HG03064 (cell line): ENCODE data around the gene WNT5A.

Experiments used
- ATAC-seq: cut with Tn5 transposase; IDR thresholded peaks from one replicate; pipeline ENCODE4 v1.9.1; 2021; ENCODE audit warnings: low read depth; ENCODE audit not compliant: unreplicated experiment

The WNT5A gene

GRCh38 chr3:55486857-55487380 is at the start of gene WNT5A:
Gene WNT5A, minus strand, starts transcription at chr3:55487306. Its CDS starts 321 bp downstream, at chr3:55486985.
- no peak for ATAC-seq

GRCh38 chr3:55534876-55535275 is 47.8 kb upstream of the WNT5A start:
- no peak for ATAC-seq

DNA sequence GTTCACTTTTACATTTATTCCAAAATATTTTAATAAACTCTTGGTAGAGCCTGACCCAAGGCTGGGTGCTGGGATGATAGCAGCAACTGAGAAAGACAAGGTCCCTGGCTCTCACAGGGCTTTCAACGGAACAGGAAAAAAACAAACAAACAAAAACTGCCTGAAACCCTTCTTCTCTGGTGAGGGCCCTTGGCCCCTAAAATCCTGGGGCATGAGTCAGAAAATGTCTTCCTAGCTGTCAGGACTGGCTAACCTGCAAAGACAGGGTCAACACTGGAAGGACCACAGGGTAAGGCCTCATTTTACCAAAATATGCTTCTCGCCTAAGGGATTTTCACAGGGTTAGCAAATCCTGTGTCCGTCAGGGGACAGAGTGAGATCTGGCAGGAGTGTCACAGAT is 45.7 kb upstream of the WNT5A start:
- no peak for ATAC-seq

DNA sequence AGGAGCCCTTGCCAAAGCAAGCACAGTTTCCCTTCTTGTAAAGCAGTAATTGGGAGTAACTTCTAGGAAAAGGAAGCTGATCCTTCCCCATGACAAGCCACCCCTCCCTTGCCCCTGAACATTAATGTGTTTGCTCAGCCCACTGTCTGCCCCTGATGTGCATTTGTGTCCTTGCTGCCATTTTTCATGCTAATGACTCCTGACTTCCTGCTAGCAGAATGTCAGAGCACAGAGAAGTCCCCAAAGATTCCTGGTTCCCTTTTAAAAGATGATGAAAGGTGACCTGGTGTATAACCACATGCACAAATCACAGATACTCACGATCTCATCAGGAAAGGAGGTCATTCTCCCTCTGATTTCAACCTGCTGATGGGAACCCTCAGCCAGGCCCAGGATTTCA is 44.2 kb upstream of the WNT5A start:
- no peak for ATAC-seq

- ATAC-seq: no peak
Measured at GRCh38 chr3:55527361-55527760, 40.3 kb upstream of the WNT5A start.

GRCh38 chr3:55526332-55527030 is 39.4 kb upstream of the WNT5A start:
- no peak for ATAC-seq

- ATAC-seq: no peak
Measured at GRCh38 chr3:55525436-55525835, 38.3 kb upstream of the WNT5A start.

GRCh38 chr3:55524565-55525244 is 37.6 kb upstream of the WNT5A start:
- ATAC-seq: no peak

DNA sequence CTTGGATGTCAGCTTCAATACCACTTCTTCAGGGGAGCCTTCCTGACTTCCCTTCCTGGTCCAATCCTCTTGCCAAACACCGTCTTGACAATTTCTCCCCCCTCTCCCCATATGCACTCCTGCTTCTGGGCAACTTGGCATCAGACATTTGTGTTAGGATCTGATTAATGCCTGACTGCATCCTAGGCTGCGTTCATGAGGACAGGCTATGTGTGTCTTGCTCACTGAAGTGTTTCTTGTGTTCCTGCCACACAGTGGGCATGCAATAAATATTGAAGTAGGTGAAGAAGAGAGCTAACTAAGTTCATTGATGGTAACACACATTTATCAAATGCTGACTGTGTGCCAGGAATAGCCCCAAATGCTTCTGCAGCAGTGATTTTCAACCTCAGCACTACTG is 36.4 kb upstream of the WNT5A start:
- no peak for ATAC-seq

DNA sequence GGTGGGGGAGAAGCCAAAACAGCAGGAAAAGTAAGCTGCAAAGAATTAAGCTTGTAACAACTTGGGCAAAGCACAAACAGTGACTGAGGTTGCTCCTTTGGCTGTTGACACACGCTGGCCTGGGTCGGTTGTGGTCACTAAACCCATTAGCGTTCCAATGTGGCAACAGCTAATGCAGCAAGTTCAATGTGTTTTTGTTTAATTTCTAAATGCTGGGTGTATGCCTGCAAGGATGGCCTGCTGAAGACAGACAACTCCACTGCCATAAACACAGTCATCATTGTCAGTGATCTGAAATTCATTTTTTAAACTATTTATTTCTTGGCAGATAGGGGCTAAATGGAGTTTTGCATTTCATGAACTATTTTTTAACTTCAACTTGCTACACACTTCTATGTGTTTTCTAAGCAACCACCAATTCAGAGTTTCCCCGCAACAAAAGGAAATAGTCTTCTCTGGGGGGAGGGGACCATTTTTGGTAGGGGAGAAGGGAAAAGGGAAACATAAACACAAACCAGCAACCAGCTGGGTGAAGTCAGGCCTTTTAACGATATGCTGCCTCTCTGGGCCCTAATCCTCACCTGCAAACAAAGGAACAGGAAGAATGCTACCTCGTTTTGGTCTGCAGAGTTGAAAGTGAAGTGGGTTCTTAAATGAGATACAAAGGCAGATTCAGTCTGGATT is 34.8 kb upstream of the WNT5A start:
- no peak for ATAC-seq

DNA sequence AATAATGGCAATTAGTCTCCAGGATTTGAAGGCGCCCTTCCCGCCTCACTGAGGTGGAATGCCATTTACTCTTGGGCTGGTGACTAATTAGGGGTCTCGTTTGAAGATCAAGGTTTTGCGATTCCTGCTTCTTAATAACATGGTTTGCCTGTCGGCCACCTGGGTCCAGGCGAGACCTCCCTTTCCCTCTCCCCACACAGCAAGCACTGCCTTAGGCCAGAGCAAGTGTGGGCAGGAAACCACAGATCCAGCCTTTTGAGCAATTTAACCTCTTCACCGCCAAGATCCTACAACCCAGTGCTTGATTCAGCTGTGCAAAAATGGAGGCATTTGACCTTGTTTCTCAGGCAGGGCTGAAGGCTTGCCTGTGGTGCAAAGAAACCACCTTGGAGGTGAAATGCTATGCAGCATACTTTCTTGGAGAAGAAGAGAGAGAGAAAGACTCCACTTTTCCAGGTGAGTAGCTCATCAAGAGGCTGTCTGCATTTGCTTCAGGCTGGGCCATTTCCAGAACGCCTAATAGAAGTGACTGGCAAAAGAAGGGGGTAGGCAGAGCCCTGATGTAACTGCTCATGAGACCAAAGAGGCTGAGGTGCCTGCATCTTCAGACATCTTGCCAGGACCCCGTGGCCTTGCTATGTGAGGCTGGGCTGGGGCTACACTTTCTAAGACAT is 34.1 kb upstream of the WNT5A start:
- no peak for ATAC-seq

DNA sequence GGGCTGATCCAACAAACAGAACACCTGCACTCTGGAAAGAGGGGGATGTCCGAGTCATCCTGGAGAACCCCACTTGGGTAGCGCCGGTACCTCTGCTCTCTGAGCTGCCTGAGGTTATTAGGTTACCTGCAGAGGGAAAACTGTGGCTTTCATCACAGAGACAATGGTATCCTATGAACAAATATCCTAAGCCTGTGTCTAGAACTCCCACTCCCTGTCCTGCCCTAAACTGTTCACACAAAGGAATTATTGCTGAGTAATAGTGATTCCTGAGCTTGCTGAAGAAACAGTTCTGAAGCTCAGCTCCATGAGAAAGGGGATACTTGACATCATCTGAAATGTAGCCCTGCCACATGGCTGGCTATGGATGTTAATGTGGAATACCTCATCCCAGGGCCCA is 31.9 kb upstream of the WNT5A start:
- no peak for ATAC-seq

- ATAC-seq: no peak
Measured at GRCh38 chr3:55518451-55518850, 31.3 kb upstream of the WNT5A start.

- no peak for ATAC-seq
Measured at GRCh38 chr3:55516392-55517030, 29.4 kb upstream of the WNT5A start.

- no peak for ATAC-seq
Measured at GRCh38 chr3:55515550-55516246, 28.6 kb upstream of the WNT5A start.

- ATAC-seq: no peak
Measured at GRCh38 chr3:55514962-55515361, 27.9 kb upstream of the WNT5A start.

- ATAC-seq: no peak
Measured at GRCh38 chr3:55512571-55513343, 25.7 kb upstream of the WNT5A start.

DNA sequence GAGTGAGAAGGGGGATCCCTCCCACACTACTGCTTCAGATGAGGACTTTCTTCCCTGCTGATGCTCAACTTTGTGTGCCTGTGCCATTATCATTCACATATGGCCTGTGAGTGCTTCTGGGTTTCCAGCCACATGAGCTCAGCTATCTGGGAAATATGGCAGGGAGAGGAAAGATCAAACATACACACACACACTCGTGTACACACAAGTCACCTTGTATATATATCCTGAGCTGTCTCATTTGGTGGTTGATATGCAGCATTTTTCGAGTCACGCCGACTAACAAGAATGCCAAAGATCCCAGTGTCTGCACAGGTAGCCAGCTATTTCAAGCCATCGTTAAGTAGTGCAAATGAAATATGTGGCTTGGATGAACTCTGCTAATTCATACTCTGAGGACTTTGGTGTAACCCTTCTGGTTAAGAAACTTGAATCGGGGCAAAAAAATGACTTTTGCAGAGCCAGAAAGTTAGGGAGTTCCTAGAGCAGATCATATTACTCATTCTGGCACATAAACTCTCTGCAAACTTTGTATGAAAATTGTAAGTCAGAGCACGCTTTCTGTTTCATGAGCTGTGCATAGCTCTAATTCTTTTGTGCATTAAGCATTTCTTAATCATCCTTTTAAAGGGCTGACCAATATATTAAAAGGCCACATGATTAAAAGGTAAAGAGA is 24.9 kb upstream of the WNT5A start:
- no peak for ATAC-seq

- no peak for ATAC-seq
Measured at GRCh38 chr3:55508335-55508734, 21.2 kb upstream of the WNT5A start.
